Pancreas (tissue), 10 donors: Measurements from ENCODE around the gene USF2. TPM values are rescaled to one million over a fixed set of nuclear protein-coding genes. Genes with fewer than 3 reads are reported as not detected.

Experiments
- ATAC-seq, 4 donors: fragments of 200-7000 bp; cut with Tn5 transposase; one replicate each; pipeline versions ENCODE4 v1.8.0 to v1.9.1; 2020; ENCODE audit warnings: mild to moderate bottlenecking in 4 of 4, moderate library complexity in 4 of 4
- DNase-seq, 6 donors: peaks; one replicate each; pipeline ENCODE4 v3.0.0-alpha.2; 2020
- FAIRE-seq: peaks from 2 replicates; lab custom pipeline; 2012; peaks lifted over from hg19 to GRCh38; lab: Jason Lieb, UNC
- H3K27ac ChIP-seq, 4 donors: fragments of 200-600 bp; sonication (generic); 1 replicate in 3 of 4; 2 replicates in 1 of 4; pipeline versions ENCODE4 v1.5.0 to v1.8.0; 2020
- H3K27me3 ChIP-seq, 4 donors: fragments of 200-600 bp; one replicate each; pipeline ENCODE4 v1.8.0; 2021
- H3K36me3 ChIP-seq, 3 donors: fragments of 200-600 bp; sonication (generic) in 1 of 3; one replicate each; pipeline versions ENCODE4 v1.5.0 to v1.8.0; 2020 to 2021
- H3K4me1 ChIP-seq, 3 donors: fragments of 200-600 bp; one replicate each; pipeline ENCODE4 v1.8.0; 2021
- H3K4me3 ChIP-seq, 4 donors: fragments of 200-600 bp; sonication (generic) in 2 of 4; one replicate each; pipeline versions ENCODE4 v1.5.0 to v1.8.0; 2020 to 2021
- H3K9me3 ChIP-seq, 4 donors: fragments of 200-600 bp; one replicate each; pipeline ENCODE4 v1.8.0; 2021
- WGBS, 2 donors: extraction: QIAGEN DNeasy Blood & Tissue Kit; methylation state at CpG; one replicate each; pipeline ENCODE4 v1.1.7; 2013; 5-methylcytosine and 5-hydroxymethylcytosine counted together
- intact Hi-C, 3 donors: fragments of 100-400 bp; cut with DNase I; formaldehyde crosslinking; loops; one replicate each; pipeline versions ENCODE4 v1.11.1 to v1.14.2; 2022
- polyA plus RNA-seq, 2 donors: library from polyadenylated mRNA; stranded (reverse); fragments of 200-250 nt; gene quantifications; one replicate each; pipeline ENCODE4 v1.2.3, GENCODE V29; 2013
- total RNA-seq, 6 donors: library from RNA; stranded (reverse); fragmentation: NEBNext Ultra II Directional in 4 of 6; extraction: Animal tissue kit (Norgen Biotek cat#: 25700) in 4 of 6; gene quantifications; one replicate each; pipeline versions ENCODE4 v1.2.1 to v1.2.4, GENCODE V29; 2021 to 2023
- TF ChIP-seq, protein P1 (sequence below), 4 donors: fragments of 200-600 bp; sonication (generic) in 3 of 4; IDR thresholded peaks; one replicate each; pipeline versions ENCODE4 v1.5.0 to v1.8.0; 2021; ENCODE audit warnings: antibody characterized with exemption in 4 of 4
- donor health status: healthy with polysubstance abuse.
- donor health status: DM: no; HTN: no; CAD: no; lungs with moderate emphysema.
- donor health status: DM: no; HTN: no; CAD: no.
- donor health status: control.
- donor health status: control.
- donor health status: Bipolar disorder and iron deficiency.
- donor health status: DM: yes; HTN: yes; CAD: no.
- donor health status: DM: no; HTN: no; CAD: no.
- donor health status: DM: no; HTN: no; CAD: no.
- donor health status: DM: yes; HTN: yes; CAD: no.

The USF2 gene
- total and polyA plus RNA-seq, 8 donors, result 46.4 to 112 (median 60.6) TPM

DNA sequence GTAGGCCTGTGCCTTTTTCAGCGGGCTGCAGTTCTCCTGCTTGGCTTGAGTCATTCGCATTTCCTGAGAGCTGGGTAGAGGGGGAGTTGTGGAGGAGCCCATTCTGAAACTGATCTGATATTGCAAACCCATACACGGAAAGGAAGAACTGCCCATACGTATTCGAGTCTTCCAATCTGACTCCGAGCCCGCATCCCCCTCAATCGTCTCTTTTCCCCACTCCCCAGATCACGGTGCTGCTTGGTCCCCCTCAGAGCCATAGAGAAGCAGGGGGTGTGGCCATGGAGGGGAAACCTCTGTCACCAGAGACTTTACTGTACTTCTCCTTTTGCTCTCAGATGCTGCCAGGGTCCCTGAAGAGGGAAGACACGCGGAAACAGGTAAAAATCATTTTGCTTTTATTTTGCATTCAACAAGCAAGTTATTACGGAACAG, 60.1 kb downstream of the USF2 start, which contains the start of gene CD22:
TSS of gene CD22 (plus strand) at position 337 of the 435 bp plus-strand sequence. CDS start 2,854 bp downstream, outside the sequence.
- H3K4me1 ChIP-seq, result no peaks in the 10 kb centered on the region

GRCh38 chr19:35329323-35329722, 60.6 kb downstream of the USF2 start:
- Histone ChIP-seq H3K4me3 (no peak overlapping the region), H3K36me3 (no peaks in the 10 kb centered on the region), H3K27me3 (no peaks in the 10 kb centered on the region), H3K4me1 (no peaks in the 10 kb centered on the region), H3K9me3 (no peaks in the 10 kb centered on the region), H3K27ac (no peak overlapping the region)
- TF ChIP-seq, protein P1, sequence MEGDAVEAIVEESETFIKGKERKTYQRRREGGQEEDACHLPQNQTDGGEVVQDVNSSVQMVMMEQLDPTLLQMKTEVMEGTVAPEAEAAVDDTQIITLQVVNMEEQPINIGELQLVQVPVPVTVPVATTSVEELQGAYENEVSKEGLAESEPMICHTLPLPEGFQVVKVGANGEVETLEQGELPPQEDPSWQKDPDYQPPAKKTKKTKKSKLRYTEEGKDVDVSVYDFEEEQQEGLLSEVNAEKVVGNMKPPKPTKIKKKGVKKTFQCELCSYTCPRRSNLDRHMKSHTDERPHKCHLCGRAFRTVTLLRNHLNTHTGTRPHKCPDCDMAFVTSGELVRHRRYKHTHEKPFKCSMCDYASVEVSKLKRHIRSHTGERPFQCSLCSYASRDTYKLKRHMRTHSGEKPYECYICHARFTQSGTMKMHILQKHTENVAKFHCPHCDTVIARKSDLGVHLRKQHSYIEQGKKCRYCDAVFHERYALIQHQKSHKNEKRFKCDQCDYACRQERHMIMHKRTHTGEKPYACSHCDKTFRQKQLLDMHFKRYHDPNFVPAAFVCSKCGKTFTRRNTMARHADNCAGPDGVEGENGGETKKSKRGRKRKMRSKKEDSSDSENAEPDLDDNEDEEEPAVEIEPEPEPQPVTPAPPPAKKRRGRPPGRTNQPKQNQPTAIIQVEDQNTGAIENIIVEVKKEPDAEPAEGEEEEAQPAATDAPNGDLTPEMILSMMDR (IDR thresholded peaks at IDR 0.05), result no peak
- no peak for ATAC-seq
- intact Hi-C loops, result no loop called here
- DNase-seq, result no peak
- 73 to 77% methylated on average over 4 of the region's 4 CpGs for WGBS, 2 donors
- FAIRE-seq, result no peak

More for the DNA sequence above, 60.1 kb downstream of the USF2 start, which contains the start of gene CD22:
- no peaks in the 10 kb centered on the region for H3K27me3 ChIP-seq
- no peak within 1 kb of the TSS for H3K4me3 ChIP-seq
- no peak for FAIRE-seq
- WGBS, 2 donors, result 78 to 89% methylated on average over 12 of the region's 12 CpGs
- H3K36me3 ChIP-seq, result no peaks in the 10 kb centered on the region
- DNase-seq, result no peak
- no peaks in the 10 kb centered on the region for H3K9me3 ChIP-seq
- intact Hi-C loops, result no loop called here
- H3K27ac ChIP-seq, result no peak within 1 kb of the TSS
- TF ChIP-seq, protein P1 (IDR thresholded peaks at IDR 0.05), result no peak
- no peak for ATAC-seq

Other genes starting within 250 kb of the USF2 start
- gene SCN1B, start 238.5 kb upstream of the USF2 start, total RNA-seq, result 10 to 100 TPM in 1 of 6 donors, 1 to 10 TPM in 5; 2.9 to 11.0 (median 4.4) TPM
- gene SCN1B, start 238.5 kb upstream of the USF2 start, polyA plus RNA-seq, result 10 to 100 TPM; 14.0 to 15.1 TPM
- gene HPN, start 227.2 kb upstream of the USF2 start, total RNA-seq, result 100 to 1,000 TPM in 4 of 6 donors, 10 to 100 TPM in 2; 93.0 to 146 (median 118) TPM
- gene HPN, start 227.2 kb upstream of the USF2 start, polyA plus RNA-seq, result 100 to 1,000 TPM; 208 to 238 TPM
- 10 to 100 TPM; 12.2 to 33.4 (median 16.7) TPM for gene FXYD3, start 153.1 kb upstream of the USF2 start, total RNA-seq
- gene FXYD3, start 153.1 kb upstream of the USF2 start, polyA plus RNA-seq, result 10 to 100 TPM; 33.9 to 59.1 TPM
- 1 to 10 TPM in 5 of 6 donors, under 1 TPM in 1; 0.38 to 2.5 (median 1.7) TPM for gene LGI4, start 133.9 kb upstream of the USF2 start, total RNA-seq
- 10 to 100 TPM in 1 of 2 donors, 1 to 10 TPM in 1; 8.0 to 17.9 TPM for gene LGI4, start 133.9 kb upstream of the USF2 start, polyA plus RNA-seq
- gene FXYD1, start 130.1 kb upstream of the USF2 start, total RNA-seq, result 1 to 10 TPM; 2.8 to 6.8 (median 4.6) TPM
- 10 to 100 TPM in 1 of 2 donors, 1 to 10 TPM in 1; 9.3 to 16.1 TPM for gene FXYD1, start 130.1 kb upstream of the USF2 start, polyA plus RNA-seq
- gene FXYD7, start 125.7 kb upstream of the USF2 start, total RNA-seq, result under 1 TPM in 1 of 6 donors, not detected in 5; 0.23 TPM
- under 1 TPM in 1 of 2 donors, not detected in 1; 0.61 TPM for gene FXYD7, start 125.7 kb upstream of the USF2 start, polyA plus RNA-seq
- gene FXYD5, start 114.2 kb upstream of the USF2 start, total RNA-seq, result 10 to 100 TPM in 3 of 6 donors, 1 to 10 TPM in 3; 2.6 to 34.1 (median 9.2) TPM
- gene FXYD5, start 114.2 kb upstream of the USF2 start, polyA plus RNA-seq, result 100 to 1,000 TPM in 1 of 2 donors, 10 to 100 TPM in 1; 31.9 to 101 TPM
- not detected for gene FAM187B, start 40.2 kb upstream of the USF2 start, total RNA-seq
- not detected for gene FAM187B, start 40.2 kb upstream of the USF2 start, polyA plus RNA-seq
- 100 to 1,000 TPM in 1 of 6 donors, 10 to 100 TPM in 5; 51.6 to 103 (median 67.0) TPM for gene LSR, start 20.0 kb upstream of the USF2 start, total RNA-seq
- 10 to 100 TPM; 46.1 to 67.5 TPM for gene LSR, start 20.0 kb upstream of the USF2 start, polyA plus RNA-seq
- gene HAMP, start 13.6 kb downstream of the USF2 start, total RNA-seq, result 10 to 100 TPM in 1 of 6 donors, 1 to 10 TPM in 4, under 1 TPM in 1; 0.69 to 10.2 (median 2.2) TPM
- gene HAMP, start 13.6 kb downstream of the USF2 start, polyA plus RNA-seq, result 100 to 1,000 TPM in 1 of 2 donors, 10 to 100 TPM in 1; 24.5 to 138 TPM
- gene MAG, start 23.2 kb downstream of the USF2 start, total RNA-seq, result under 1 TPM in 1 of 6 donors, not detected in 5; 0.17 TPM
- under 1 TPM in 1 of 2 donors, not detected in 1; 0.47 TPM for gene MAG, start 23.2 kb downstream of the USF2 start, polyA plus RNA-seq
- 1 to 10 TPM in 2 of 6 donors, under 1 TPM in 4; 0.32 to 2.1 (median 0.94) TPM for gene CD22, start 60.2 kb downstream of the USF2 start, total RNA-seq
- gene CD22, start 60.2 kb downstream of the USF2 start, polyA plus RNA-seq, result under 1 TPM; 0.38 to 0.49 TPM
- gene FFAR1, start 78.9 kb downstream of the USF2 start, total RNA-seq, result 1 to 10 TPM in 4 of 6 donors, under 1 TPM in 2; 0.60 to 3.5 (median 1.8) TPM
- gene FFAR1, start 78.9 kb downstream of the USF2 start, polyA plus RNA-seq, result 10 to 100 TPM in 1 of 2 donors, 1 to 10 TPM in 1; 3.6 to 30.1 TPM
- gene FFAR3, start 89.5 kb downstream of the USF2 start, total RNA-seq, result under 1 TPM in 5 of 6 donors, not detected in 1; 0.09 to 0.37 (median 0.26) TPM
- 1 to 10 TPM; 1.5 to 2.7 TPM for gene FFAR3, start 89.5 kb downstream of the USF2 start, polyA plus RNA-seq
- under 1 TPM in 2 of 6 donors, not detected in 4; 0.12 to 0.16 TPM for gene GPR42, start 102.1 kb downstream of the USF2 start, total RNA-seq
- gene GPR42, start 102.1 kb downstream of the USF2 start, polyA plus RNA-seq, result under 1 TPM in 1 of 2 donors, not detected in 1; 0.52 TPM
- gene FFAR2, start 179.3 kb downstream of the USF2 start, total RNA-seq, result under 1 TPM in 4 of 6 donors, not detected in 2; 0.20 to 0.95 (median 0.35) TPM
- gene FFAR2, start 179.3 kb downstream of the USF2 start, polyA plus RNA-seq, result 1 to 10 TPM in 1 of 2 donors, under 1 TPM in 1; 0.30 to 2.5 TPM
- gene KRTDAP, start 221.5 kb downstream of the USF2 start, total RNA-seq, result 1 to 10 TPM in 1 of 6 donors, under 1 TPM in 1, not detected in 4; 0.35 to 1.1 TPM
- gene KRTDAP, start 221.5 kb downstream of the USF2 start, polyA plus RNA-seq, result 1 to 10 TPM; 1.4 to 2.0 TPM
- gene DMKN, start 244.7 kb downstream of the USF2 start, total RNA-seq, result 10 to 100 TPM; 48.5 to 86.7 (median 60.0) TPM
- gene DMKN, start 244.7 kb downstream of the USF2 start, polyA plus RNA-seq, result 100 to 1,000 TPM; 133 to 197 TPM